Testis (tissue), 2 donors: Measurements from ENCODE around the gene ARHGAP35.

Source experiments
- POLR2A ChIP-seq: fragments of 450-650 bp; IDR thresholded peaks from one replicate; pipeline ENCODE4 v1.6.1; 2017; ENCODE audit warnings: antibody characterized with exemption, mild to moderate bottlenecking, moderate library complexity
- TF ChIP-seq, protein P1 (sequence below), 3 experiments: fragments of 450-650 bp in 2 of 3; fragments of 200-600 bp in 1 of 3; sonication (generic) in 1 of 3; IDR thresholded peaks; one replicate each; pipeline ENCODE4 v1.5.1; 2016 to 2019; ENCODE audit warnings: antibody characterized with exemption in 3 of 3, mild to moderate bottlenecking in 2 of 3, moderate library complexity in 1 of 3

DNA sequence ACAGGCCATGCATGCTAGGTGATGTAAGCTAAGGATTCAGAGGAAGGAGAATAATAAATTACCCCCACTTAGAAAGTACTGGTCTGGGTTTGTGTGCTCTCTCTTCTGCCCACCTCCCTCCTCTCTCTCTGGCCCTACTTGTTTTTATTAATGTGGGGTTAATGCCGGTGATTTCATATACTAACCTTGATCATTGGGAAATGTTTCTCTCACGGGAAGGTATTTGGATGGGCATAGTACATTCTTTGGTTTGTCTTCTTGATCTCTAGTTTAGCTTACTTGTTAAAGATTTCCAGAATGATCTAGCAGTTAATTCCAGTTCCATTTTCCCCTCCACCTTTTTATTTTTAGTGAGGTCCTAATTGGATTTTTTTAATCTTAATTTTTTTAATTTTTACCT, 24.6 kb downstream of the ARHGAP35 start:
- TF ChIP-seq, protein P1, sequence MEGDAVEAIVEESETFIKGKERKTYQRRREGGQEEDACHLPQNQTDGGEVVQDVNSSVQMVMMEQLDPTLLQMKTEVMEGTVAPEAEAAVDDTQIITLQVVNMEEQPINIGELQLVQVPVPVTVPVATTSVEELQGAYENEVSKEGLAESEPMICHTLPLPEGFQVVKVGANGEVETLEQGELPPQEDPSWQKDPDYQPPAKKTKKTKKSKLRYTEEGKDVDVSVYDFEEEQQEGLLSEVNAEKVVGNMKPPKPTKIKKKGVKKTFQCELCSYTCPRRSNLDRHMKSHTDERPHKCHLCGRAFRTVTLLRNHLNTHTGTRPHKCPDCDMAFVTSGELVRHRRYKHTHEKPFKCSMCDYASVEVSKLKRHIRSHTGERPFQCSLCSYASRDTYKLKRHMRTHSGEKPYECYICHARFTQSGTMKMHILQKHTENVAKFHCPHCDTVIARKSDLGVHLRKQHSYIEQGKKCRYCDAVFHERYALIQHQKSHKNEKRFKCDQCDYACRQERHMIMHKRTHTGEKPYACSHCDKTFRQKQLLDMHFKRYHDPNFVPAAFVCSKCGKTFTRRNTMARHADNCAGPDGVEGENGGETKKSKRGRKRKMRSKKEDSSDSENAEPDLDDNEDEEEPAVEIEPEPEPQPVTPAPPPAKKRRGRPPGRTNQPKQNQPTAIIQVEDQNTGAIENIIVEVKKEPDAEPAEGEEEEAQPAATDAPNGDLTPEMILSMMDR (IDR thresholded peaks at IDR 0.05): no peak
- no peak for TF ChIP-seq POLR2A
